ENCODE measurements around the gene DISP2.
A peak's percentile ranks its signal among the peaks of the same experiment; 100 is the strongest.

DISP2 gene

DNA sequence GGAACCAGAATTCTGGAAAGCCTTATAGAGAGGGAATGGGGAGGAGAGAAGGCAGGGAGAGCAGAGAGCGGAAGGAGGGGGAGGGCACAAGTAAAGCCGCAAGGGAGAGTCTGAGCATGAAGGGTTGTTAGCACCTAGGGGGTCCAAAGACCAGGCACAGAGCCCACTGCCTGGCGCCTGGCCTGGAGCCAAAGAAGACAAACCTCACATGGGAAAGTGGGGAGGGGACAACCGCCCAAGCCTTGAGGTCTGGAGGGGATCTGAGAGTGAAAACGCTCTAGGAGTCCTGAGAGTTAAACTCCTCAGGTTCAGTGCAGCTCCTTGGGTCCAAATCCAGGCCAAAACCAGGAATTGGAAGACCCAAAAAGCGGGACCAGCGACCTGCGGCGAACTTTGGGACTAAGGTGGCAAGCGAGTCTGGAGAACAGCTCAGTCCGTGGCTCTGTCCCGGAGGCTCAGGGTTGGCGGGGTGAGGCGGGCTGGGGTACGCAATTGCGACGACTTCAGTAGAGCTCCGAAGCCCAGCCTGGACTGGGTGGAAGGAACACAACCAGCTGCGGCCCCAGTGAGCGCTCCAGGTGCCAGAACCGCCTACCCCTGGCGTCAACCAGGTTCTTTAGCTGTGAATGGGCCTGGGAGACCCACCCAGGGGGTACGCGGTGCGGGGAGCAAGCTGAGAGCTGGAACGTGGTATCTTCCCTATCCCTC, 35.3 kb upstream of the DISP2 start:
- Histone ChIP-seq H3K27ac (peak overlapping the region; percentile 73 to 98), H3K4me3 (peak overlapping the region; percentile 98)
- DNase-seq (ENCODE audit: low spot score) = no peak
- TF ChIP-seq, protein P1, sequence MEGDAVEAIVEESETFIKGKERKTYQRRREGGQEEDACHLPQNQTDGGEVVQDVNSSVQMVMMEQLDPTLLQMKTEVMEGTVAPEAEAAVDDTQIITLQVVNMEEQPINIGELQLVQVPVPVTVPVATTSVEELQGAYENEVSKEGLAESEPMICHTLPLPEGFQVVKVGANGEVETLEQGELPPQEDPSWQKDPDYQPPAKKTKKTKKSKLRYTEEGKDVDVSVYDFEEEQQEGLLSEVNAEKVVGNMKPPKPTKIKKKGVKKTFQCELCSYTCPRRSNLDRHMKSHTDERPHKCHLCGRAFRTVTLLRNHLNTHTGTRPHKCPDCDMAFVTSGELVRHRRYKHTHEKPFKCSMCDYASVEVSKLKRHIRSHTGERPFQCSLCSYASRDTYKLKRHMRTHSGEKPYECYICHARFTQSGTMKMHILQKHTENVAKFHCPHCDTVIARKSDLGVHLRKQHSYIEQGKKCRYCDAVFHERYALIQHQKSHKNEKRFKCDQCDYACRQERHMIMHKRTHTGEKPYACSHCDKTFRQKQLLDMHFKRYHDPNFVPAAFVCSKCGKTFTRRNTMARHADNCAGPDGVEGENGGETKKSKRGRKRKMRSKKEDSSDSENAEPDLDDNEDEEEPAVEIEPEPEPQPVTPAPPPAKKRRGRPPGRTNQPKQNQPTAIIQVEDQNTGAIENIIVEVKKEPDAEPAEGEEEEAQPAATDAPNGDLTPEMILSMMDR (IDR thresholded peaks at IDR 0.05) = no peak

DNA sequence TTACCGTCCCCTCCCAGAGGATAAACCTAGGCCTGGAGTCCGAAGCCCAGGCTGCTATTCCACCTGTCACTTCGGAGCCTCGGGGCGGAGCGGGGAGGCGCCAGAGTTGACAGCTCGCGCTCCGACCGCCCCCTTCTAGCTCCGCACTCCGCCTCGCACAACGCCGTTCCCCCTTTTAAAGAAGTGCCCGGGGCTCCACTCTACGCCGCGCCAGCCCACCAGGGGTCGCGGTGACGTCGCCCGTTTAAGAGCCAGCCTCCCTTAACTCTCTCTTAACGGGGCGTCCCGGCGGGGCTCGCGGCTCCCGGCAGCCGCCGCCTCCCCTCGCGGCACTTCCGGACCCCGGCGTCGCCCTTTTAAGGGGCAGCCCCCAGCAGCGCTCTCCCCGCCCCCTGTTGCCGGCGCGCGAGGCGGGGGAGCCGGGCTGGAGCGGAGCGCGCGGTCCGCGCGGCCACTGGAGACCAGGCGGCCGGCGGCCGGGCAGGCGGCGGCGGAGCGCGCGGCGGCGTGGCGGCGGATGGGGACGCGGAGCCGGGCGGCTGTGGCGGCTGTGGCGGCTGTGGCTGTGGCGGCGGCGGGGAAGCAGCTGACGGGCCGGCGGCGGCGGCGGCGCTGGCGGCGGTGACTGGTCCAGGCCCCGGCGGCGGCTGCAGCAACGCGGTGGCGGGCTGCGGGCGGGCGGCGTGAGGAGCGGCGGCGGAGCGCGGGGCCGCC, 34.6 kb upstream of the DISP2 start, which contains the start of gene INAFM2:
TSS of gene INAFM2 (plus strand) at position 454 of the 714 bp plus-strand sequence. CDS start 364 bp downstream, outside the sequence.
- H3K4me3 ChIP-seq = peak within 1 kb of the TSS; percentile 98
- TF ChIP-seq, protein P1 (IDR thresholded peaks at IDR 0.05) = peak; percentile 38
- H3K27ac ChIP-seq = peak within 1 kb of the TSS; percentile 95 to 98
- DNase-seq (ENCODE audit: low spot score) = peak; percentile 93

DNA sequence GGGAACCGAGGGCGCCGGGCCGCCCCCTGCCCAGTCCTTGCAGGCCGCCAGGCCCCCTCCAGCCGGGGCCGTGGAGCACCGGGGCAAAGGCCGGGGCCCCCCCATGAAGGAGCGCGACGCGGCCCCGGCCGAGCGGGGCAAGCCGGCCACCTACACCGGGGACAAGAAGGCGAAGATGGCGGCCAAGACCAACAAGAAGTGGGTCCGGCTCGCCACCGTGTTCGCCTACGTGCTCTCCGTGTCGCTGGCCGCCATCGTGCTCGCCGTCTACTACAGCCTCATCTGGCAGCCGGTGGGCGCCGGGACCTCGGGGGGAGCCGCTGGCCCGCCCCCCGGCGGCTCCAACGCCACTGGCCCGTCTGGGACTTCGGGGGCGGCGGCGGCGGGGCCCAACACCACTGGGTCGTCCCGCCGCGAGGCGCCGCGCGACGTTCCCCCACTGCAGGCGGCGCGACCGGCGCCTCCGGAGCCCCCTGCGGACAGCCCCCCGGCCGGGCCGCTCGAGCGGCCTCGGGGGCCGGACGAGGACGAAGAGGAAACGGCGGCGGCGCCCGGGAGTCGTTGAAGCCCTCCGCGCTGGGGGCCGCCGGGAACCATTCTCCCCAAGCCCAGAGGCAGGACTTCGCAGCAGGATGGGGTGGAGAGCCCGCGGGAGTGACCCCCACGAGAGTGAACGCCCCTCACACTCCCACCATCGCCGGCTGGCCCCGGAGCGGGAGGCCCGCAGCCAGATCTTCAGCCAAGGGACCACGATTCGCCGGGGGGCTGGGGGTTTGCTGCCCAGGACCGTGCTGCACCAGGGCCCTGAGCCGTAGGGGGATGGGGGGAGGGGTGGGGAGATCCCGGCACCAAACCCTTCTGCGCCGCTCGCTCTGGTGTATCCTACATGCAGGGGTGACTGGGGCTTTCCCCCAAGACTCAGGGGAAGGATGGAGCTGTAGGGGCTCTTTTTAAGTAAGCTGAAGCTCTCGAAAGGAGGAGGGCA, 33.8 kb upstream of the DISP2 start:
- DNase-seq (ENCODE audit: low spot score) = no peak
- H3K27ac ChIP-seq = peak overlapping the region; percentile 95 to 98
- H3K4me3 ChIP-seq = peak overlapping the region; percentile 98
- TF ChIP-seq, protein P1 (IDR thresholded peaks at IDR 0.05) = no peak

DNA sequence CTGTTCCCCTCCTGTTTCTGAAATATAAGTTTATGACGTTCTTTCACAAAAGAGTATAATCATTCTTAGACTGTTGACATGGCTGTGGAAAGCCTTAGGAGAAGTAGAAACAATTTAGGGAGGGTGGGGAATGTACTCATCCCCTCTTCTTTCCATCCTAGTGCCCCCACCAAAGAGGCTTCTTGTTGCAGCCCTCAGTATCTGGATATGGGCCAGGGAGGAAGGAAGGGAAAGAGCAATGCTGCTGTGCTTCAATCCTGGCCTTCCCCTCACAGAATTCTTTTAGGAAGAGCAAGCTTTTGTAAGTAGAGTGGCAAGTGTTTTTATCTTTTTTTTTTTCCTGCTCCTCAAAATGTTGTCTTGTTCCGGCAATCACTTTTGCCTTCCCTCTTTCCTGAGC, 32.8 kb upstream of the DISP2 start:
- TF ChIP-seq, protein P1 (IDR thresholded peaks at IDR 0.05) = no peak
- DNase-seq (ENCODE audit: low spot score) = no peak
- peak overlapping the region; percentile 98 for H3K4me3 ChIP-seq
- H3K27ac ChIP-seq = peak overlapping the region; percentile 95 to 98

DNA sequence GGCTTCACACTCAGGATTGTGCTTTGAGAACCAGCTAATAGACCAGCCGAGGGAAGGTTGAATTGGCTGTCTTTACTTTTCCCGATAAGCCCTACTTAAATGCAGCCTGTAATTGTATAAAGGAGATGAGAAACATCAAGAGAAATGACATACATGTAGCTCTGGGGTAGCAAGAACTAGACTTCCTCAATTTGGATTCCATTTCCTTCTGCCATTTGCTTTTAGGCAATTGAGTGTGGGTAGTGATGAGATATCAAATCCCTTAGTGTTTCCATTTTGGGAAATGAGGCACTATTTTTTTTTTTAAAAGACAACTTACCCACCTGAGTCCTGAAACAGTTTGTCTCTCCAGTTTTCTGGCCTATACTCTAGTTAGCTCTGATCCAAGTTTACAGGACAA, 32.3 kb upstream of the DISP2 start:
- Histone ChIP-seq H3K27ac (peak overlapping the region; percentile 95 to 98), H3K4me3 (peak overlapping the region; percentile 98)
- DNase-seq (ENCODE audit: low spot score) = no peak
- TF ChIP-seq, protein P1 (IDR thresholded peaks at IDR 0.05) = no peak

DNA sequence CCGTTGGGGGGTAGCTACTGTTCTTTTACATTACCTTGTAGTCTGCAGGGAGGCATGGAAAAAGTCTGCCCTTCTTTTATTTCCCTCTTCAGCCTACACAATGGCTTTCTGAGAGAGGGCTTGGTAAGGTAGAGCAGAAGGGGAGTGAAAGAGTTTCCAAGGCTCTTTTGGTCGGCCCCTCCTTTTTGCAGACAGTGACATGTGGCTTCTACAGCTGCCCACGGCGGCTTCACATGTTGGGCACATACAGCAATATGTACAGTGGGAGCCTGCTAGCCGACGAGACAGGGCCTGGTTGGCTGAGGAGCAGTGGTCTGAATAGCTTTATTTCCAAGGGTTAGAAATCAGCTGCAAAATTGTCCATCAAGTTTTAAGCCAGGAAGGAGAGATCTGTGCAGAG, 30.6 kb upstream of the DISP2 start:
- peak overlapping the region; percentile 98 for H3K4me3 ChIP-seq
- peak overlapping the region; percentile 95 to 98 for H3K27ac ChIP-seq
- TF ChIP-seq, protein P1 (IDR thresholded peaks at IDR 0.05) = no peak
- no peak for DNase-seq (ENCODE audit: low spot score)

All from coronary artery (tissue), 2 donors.